Left renal pelvis (tissue), 4 donors: ENCODE results near the gene MED27. TPM values are rescaled to one million over a fixed set of nuclear protein-coding genes. Genes with fewer than 3 reads are reported as not detected.

Experiments
- DNase-seq, 4 donors: peaks; one replicate each; pipeline ENCODE4 v3.0.0-alpha.2; 2013; ENCODE audit warnings: low read depth in 4 of 4, low spot score in 3 of 4
- polyA plus RNA-seq, 4 donors: library from polyadenylated mRNA; unstranded; fragments of 120-200 nt; gene quantifications; one replicate each; pipeline ENCODE4 v1.2.1, GENCODE V29; 2013; ENCODE audit not compliant: insufficient read length in 4 of 4

Gene MED27
- polyA plus RNA-seq, 4 donors: 17.1 to 22.4 (median 21.8) TPM

DNA sequence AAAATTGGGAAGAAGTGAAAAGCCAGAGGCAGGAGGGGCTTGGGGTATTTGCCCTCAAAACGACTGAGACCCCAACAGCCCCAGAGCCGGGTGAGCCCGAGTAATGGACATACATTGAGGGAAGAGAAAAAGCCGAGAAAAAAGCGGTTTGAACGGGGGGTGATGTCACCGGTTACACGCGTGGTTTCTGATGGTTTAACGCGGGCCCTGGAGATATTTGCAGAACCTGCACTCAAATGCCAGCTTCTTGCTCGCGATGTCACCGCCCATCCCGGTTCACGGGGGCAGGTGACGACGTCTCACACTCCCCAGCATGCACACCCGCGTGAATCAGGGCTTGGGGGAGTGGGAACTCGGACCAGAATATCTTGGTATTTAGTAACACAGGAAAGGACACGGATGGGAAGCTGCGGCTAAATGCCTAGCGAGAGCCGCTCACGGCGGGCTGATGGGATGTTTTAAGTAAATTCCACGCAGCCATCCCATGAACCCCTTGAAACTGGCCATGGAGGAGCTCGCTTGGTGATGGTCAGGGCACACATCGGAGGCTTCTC lies 237.8 kb downstream of the MED27 start:
- no peak for DNase-seq

DNA sequence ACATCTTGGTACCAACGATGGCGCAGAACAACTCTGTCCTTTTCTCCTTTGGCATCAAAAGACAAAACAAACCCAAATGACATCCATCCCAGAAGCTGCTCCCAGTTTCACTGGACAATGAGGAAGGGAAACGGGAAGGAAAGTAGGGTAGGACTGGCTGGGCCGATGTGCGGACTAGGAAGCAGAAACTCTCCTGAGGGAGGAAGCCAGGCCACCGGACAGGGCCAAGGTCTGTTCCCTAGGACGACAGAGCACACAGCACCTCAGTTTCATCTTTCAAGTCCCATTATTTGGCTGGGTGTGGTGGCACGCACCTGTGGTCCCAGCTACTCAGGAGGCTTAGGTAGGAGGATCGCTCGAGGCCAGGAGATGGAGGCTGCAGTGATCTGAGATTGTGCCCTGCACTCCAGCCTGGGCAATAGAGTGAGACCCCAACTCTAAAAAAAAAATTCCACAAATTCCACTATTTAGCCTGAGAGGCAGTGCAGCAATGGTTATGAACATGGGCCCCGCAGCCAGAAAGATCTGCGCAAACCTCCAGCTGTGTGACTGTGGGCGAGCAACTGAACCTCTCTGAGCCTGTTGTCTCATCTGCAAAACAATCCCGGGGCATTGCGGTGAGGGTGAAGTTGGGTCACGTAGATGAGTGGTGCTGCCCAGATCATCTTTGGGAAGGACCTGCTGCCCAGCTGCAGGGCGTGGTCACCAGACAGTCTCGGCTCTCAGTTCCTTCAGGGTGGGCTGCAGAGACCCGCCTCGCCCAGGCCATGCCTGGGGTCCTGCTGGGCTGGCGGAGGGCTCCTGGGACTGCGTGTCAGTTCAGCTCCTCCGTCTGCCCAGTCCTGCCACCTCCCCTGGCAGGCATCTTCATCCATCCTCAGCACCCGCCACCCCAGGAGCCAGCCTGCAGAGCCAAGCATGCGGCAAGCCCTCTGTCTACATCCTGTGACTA lies 238.6 kb downstream of the MED27 start:
- DNase-seq: no peak

DNA sequence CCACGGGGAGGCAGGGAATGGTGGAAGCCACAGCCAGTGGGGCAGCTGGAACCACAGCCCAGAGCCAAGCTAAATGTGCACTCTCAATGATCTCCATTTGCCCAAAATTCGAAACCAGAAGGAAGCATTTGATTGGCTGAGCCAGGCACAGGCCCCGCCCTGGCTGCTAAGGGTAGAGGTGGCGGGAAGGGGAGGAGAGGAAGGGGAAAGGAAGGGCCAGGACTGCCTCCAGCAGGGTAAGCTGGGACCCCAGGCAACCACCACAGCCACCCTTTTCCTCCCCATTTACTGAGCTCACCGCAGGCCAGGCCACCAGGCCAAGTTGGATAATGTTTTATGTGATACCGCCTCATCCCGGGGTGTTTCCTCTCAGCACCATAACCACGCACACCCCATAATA lies 239.4 kb downstream of the MED27 start:
- DNase-seq: no peak

DNA sequence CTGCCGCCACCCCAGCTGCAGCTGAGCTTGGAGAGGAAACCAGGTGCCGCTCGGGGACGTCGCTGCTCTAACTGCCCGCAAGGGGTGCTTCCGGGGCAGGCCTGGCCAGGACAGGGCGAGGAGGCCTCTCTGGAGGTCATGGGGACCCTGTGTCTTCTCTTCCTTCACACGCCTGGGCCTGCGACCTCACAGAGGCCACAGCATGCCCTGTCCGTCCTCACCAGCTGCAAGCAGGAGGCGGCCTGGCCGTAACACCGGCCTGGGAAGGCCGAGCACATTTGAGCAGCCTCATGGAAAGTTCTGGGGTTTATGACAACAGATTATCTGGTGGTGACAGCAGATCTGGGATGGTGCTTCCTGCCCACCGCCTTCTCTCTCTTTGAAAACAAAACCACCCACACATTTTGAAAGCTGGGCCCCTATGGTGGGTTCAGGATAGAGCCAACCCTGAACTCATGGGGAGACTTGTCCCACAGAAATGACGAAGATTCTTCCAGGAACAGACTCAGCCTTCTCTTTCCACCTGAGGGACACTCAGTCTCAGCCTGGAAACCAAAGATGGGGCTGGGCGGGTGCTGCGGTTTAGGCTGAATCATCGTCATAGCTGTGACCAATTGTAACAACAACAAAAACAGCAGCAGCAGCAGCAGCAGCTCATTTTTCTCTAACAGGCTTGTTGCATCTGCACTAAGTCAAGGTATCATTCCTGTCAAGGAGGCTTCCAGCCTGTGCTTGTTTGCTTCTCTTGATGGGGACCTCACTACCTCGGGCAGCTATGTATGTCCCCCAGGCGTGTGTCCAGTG lies 240.2 kb downstream of the MED27 start:
- DNase-seq: no peak

DNA sequence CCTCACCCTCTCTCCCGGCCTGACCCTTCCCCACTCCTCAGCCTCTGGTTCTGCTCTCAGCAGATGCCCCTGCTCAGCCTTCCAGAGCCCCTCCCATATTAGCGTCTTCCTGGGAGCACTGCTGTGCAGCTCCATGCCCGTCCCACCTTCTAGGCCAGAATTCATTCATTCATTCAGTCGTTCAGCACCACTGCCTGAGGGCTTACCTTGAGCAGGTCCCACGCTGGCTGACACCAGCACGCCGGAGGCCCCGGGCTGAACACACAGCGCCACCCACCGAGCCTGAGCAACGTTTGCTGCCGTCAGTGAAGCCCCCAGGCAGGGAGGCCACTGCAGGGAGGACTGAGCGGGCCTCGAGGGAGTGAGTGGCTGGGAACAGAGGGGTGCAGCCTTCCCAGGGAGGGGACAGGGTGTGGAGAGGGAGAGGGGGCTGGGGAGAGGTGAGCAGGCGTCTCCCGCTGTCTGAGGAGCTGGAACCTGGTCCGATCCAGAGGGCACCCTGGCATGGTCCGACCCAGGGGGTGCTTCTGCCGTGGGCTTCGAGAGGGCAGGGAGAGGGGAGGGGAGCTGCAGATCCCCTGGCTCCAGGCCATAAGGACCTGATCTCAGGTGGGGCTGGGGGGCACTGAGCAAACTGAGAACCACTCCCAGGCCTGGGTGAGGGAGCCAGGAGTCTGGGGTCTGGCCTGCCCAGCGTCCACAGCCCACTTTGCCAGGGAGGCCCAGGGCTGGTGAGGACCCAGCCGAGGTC lies 241.0 kb downstream of the MED27 start:
- no peak for DNase-seq

DNA sequence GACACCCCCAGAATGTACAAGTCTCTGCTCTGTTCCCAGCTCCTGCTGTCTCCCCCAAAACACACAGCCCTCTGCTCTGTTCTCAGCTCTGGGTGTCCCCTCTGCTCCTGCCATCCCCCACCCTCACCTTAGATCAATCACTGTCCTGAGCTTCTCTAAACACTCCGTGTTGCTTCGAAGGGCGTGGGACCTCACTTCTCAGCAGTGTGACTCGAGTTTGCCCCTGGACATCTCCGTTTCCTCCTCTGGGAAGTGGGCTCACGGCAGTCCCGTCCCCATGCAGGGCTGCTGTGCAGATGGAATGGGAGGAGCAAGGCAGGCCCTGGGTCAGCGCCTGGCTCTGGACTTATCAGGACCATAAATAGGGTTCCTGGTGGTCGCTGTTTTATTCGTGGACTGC lies 241.8 kb downstream of the MED27 start:
- DNase-seq: no peak

DNA sequence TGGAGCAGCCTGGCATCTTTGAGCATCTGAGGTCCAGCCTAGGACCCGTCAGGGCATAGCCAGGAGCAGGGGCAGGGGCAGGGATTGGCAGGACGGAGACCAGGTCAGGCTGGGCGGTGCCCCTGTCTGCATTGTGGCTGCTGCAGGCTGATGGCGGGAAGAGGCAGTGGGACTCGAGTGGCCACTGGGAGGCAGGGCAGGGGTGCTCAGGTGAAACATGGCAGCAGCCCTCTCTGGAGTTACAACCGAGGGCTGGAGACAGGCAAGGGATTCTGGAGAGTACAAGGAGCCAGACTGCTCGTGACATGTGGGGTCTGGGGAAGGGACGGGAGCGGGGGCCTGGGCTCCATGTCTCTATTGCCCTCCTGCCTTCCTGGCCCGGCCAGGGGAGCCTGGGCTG lies 242.4 kb downstream of the MED27 start:
- no peak for DNase-seq

DNA sequence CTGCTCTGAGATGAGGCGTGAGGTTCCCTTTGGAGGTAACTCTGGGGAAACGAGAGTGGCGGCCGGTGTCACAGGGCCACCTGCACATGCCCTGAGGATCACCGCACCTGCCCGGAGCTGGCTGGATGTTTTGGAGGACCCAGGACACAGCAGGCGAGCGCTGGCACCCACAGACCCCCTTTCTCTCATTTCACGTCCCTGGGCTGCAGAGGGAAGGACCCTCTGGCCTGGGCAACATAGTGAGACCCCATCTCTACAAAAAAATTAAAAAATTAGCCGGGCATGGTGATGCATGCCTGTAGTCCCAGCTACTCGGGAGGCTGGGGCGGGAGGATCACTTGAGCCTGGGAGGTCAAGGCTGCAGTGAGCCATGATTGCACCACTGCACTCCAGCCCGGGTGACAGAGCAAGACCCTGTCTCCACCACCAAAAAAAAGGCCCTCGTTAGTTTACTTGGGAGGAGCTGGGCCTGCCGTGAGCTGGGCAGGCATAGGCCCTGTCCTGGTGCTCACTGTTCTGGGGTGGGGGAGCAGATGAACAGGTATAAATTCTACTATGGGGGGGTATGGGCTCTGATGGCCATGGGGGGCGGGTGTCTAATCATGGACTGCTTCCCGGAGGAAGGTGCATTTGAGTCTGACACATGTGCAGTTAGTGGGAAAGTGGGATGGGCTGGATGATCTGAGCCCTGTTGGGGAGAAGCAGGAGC lies 242.9 kb downstream of the MED27 start:
- DNase-seq: no peak

DNA sequence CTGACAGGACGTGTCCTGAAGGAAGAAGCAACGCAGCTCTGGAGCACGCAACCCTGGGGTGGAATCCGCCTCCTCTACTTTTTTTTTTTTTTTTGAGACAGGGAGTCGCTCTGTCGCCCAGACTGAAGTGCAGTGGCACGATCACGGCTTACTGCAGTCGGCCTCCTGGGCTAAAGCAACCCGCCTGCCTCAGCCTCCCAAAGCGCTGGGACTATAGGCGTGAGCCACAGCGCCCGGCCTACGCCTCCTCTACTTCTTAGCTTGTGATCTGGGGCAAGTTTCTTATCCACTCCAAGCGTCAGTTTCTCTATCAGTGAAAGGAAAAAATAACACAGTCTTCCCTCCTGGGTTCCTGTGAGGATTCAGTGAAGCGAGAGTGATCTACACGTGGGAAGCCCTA lies 243.6 kb downstream of the MED27 start:
- no peak for DNase-seq

DNA sequence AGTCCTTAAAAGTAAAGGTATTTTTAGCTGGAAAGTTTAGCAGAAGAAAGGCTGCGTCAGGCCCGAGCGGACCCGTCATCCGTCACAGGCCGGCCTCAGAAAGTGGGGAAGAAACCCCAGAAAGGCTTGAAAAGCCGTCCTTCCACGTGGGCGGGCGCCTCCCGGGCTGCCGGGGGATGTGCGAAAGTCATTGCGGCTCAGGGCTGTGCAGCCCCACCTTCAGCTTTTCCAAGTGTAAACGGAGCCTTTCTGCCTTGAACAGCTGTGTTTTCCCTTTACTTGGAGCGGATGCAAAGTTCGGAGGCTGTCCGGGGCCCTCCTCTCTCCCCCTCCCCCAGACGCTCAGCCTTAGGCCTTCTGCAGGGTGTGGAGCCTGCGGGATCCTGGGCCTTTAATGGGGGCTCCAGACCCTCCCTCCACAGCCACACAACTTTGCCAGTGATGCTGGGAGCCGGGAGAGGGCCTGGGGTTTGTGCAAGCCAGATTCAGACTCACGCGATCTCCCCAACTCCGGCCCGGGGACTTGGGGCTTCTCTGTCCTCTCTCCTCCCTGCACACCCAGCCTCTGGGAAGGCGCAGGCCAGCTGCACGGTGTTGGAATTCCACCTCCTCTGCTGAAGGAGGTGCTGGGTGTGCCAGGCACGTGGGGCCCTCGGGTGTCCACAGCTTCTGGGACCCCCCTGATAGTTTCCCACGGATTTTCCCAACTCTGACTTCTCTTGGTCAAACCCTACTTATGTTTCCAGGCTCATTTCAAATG lies 244.3 kb downstream of the MED27 start:
- peak in 2 of 4 donors; percentile 31 to 39 for DNase-seq

DNA sequence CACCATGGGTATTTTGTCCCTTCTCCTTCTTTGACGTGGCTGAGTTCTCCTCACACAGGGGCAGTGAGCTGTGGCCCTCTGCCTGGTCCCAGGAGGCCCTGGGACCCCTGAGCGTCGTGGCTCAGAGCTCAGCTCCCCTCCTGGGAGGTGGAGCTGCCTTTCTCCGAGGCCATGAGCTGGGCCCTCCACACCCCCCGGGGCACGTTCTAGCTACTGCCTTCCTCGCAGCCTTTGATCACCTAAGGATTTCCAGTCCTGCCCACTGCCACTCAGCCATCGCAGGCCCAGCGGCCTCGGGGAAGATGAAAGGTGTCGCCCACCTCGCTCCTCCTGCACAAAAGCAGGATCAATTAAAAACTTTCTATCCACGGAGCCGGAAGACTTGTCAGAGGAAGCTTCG lies 244.9 kb downstream of the MED27 start:
- DNase-seq: no peak

DNA sequence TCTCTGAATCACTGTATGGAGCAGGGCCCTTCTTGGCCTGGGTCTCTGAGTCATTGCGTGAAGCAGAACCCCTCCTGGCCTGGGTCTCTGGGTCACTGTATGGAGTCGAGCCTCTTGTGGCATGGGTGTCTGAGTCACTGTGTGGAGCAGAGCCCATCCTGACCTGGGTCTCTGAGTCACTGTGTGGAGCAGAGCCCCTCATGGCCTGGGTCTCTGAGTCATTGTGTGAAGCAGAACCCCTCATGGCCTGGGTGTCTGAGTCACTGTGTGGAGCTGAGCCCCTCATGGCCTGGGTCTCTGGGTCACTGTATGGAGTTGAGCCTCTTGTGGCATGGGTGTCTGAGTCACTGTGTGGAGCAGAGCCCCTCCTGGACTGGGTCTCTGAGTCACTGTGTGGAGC lies 245.8 kb downstream of the MED27 start:
- DNase-seq: no peak

DNA sequence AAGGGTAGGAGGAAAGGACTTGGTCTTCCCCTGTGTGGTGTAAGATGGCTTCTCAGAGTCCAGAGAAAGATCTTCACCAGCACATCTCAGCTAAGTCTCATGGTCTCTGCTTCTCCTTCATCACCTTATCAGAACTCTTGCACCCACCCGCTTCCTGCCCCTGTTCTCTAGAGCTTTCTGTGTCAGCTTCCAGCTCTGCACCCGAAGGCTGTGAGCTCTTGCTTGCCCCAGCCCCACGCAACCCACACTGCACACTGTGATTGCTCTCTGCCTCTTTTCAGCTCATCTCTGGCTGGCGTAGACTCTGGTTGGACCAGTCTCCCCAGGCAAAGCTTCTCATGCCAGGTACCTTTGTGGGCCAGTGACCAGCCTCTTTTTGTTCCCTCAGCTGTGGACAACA lies 246.6 kb downstream of the MED27 start:
- no peak for DNase-seq

DNA sequence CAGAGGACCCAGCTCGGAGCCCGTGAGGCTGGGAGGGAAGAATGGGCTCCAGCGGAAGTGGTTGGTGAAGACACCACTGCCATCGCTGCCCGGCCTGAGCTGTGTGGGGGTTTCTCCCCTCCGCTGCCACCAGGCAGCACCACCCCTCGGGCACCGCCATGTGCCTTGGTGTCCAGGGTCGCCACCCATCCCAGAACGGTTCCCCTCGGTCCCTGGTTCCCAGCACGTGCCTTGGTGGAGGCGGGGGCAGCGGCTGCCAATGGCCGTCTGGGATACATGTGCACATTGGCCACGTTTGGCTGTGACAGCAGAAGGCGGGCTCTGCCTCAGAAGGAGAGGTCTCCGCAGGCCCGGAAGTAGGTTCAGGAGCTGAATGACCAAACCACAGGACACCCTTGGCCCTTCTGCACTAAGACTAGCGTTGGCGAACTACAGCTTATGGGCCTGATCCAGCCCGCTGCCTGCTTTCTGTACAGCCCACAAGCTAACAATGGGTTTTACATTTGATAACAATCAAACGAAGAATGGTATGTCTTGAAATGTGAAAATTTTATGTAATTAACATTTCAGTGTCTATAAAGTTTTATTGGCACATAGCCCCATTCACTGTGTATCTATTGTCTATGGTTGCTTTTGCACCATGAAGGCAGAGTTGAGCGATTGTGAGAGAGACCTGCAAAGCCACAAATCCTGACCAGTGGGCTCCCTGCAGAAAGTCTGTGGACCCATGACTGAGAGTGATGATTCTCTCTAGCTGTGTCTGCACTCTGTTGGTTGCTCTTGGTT lies 248.1 kb downstream of the MED27 start:
- DNase-seq: no peak

DNA sequence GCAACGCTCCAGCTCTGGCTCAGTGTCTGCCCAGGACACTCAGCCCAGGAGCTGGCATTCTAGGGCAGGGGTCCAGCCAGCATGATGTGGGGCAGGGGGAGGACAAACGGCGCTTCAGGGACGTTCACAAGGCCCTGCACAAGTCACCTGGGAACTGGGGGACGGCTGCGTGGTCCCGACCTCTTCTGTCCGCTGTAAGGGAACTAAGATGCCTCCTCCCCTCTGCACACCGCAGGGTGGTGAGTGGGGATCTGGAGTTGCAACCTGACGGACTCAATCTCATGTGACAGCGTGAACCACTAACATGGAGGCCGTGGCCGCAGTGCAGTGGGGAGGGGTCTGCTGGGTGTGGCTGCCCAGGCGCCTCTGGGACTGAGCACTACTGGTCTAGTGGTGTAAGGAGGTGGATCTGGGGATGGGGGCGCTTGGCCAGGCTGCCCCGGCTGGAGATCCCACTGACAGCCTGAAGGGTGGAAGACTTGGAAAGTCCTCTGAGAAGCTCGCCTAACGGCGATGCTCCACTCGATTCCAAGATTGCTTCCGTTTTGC lies 251.8 kb downstream of the MED27 start:
- no peak for DNase-seq

DNA sequence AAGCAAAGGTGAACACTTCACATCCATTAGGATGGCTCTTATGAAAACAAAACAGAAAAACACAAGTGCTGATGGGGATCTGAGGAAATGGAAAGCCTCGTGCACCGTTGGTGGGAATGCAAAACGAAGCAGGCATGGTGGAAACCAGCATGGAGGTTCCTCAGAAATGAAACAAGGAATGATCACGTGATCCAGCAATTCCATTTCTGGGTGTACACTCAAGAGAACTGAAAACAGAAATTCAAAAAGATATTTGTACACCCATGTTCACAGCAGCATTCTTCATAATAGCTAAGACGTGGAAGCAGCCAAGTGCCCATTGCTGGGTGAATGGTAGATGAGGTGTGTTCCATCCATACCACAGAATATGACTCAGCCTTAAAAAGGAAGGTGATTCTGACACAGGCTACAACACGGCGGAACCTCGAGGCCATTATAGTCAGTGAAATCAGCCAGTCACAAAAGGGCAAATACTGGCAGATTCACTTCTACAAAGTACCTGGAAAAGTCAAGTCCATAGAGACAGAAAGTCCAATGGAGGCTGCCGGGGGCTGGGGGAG lies 252.6 kb downstream of the MED27 start:
- no peak for DNase-seq

DNA sequence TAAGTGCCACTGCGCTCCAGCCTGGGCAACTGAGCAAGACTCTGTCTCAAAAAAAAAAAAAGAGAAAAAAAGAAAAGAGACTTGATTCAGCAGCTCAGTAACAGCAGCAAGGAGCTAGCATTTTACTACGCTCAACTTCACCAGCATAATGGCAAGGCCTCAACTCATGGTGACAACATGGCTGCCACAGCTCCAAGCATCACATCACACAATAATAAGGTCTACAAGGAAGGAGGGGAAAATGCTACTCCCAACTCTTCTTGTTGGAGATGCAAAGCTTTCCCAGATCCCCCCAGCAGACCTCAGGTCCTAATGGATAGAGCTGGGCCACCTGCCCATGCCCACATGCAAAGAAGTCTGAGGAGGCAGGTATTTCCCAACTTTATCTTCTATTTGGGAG lies 253.6 kb downstream of the MED27 start:
- no peak for DNase-seq

DNA sequence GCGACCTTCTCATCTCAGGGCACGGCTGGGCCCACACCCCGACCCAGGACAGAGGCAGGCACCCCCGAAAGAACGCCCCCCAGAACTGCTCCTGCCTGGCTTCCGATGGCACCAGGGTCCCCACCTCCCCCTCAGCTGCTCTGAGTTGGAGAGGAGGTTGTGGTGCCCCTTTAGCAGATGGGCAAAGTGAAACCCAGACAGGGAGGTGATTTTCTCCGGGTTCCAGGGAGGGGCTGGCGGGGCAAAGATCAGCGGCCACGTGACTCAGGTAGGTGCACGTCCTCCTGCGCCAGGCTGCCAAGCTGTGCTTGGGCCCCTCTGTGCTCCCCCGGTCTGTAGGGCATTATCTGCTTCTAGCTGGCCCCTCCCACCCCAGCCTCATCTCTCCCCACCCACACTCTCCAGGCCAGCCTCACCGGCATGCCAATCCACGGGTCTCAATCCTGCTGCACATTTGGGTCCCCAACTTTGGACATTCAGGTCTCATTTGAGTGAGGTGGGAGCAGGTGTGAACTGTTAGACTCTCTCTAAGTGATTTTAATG lies 254.6 kb downstream of the MED27 start:
- no peak for DNase-seq
